HUDEP-2 (cell line): Measurements from ENCODE around the gene ZDHHC16.
"Not testable (repeated sequence)": the region's sequence is repeated elsewhere in the genome, so short reads cannot be mapped to it uniquely, and the experiment has no call there.

Source experiments
- DNase-seq, 76 experiments: peaks; one replicate each; lab custom pipeline; 2025; ENCODE audit not compliant: unreplicated experiment in 76 of 76; lab: John Stamatoyannopoulos, UW

Gene ZDHHC16

GRCh38 chr10:97445722-97446639 lies at the start of gene ZDHHC16, which contains the start of gene EXOSC1:
TSS of gene ZDHHC16 (plus strand) at chr10:97446175. CDS start at chr10:97451676, 5,501 bp downstream.
TSS of gene EXOSC1 (minus strand) at chr10:97446006. CDS start at chr10:97445985, 21 bp downstream.
- DNase-seq: peak in 75 of 76 experiments; percentile 35 to 93 (median 84)

GRCh38 chr10:97399843-97400545 lies 46.0 kb upstream of the ZDHHC16 start:
- DNase-seq: peak in 21 of 76 experiments; percentile 4 to 46 (median 19)

- peak in 75 of 76 experiments; percentile 26 to 95 (median 83) for DNase-seq
Observed at GRCh38 chr10:97400665-97401454, 45.1 kb upstream of the ZDHHC16 start, which contains the start of gene RRP12. TSS of gene RRP12 (minus strand) at chr10:97401340. CDS start at chr10:97401231, 109 bp downstream.

GRCh38 chr10:97401455-97401919 lies 44.5 kb upstream of the ZDHHC16 start:
- no peak for DNase-seq

- no peak for DNase-seq
Observed at GRCh38 chr10:97404044-97404443, 41.9 kb upstream of the ZDHHC16 start.

GRCh38 chr10:97406064-97406463 lies 39.9 kb upstream of the ZDHHC16 start:
- DNase-seq: no peak

- DNase-seq: not testable (repeated sequence)
Observed at GRCh38 chr10:97406483-97406882, 39.5 kb upstream of the ZDHHC16 start.

- DNase-seq: peak in 72 of 76 experiments; percentile 14 to 83 (median 55)
Observed at GRCh38 chr10:97407211-97407951, 38.6 kb upstream of the ZDHHC16 start.

GRCh38 chr10:97407952-97408248 lies 38.1 kb upstream of the ZDHHC16 start:
- DNase-seq: no peak

- no peak for DNase-seq
Observed at GRCh38 chr10:97408496-97408992, 37.4 kb upstream of the ZDHHC16 start.

- DNase-seq: peak in 3 of 76 experiments; percentile 19 to 38 (median 29)
Observed at GRCh38 chr10:97411406-97411805, 34.6 kb upstream of the ZDHHC16 start.

GRCh38 chr10:97412891-97413304 lies 33.1 kb upstream of the ZDHHC16 start:
- DNase-seq: no peak

- DNase-seq: no peak
Observed at GRCh38 chr10:97416565-97416964, 29.4 kb upstream of the ZDHHC16 start.

GRCh38 chr10:97423757-97424098 lies 22.2 kb upstream of the ZDHHC16 start:
- not testable (repeated sequence) for DNase-seq

- peak in 75 of 76 experiments; percentile 18 to 97 (median 91) for DNase-seq
Observed at GRCh38 chr10:97425964-97426775, 19.8 kb upstream of the ZDHHC16 start, which contains the start of gene PGAM1. TSS of gene PGAM1 (plus strand) at chr10:97426191. CDS start at chr10:97426308, 117 bp downstream.

- DNase-seq: no peak
Observed at GRCh38 chr10:97426776-97427570, 19.0 kb upstream of the ZDHHC16 start.

- DNase-seq: no peak
Observed at GRCh38 chr10:97427571-97428179, 18.3 kb upstream of the ZDHHC16 start.
